Fibroblast of mammary gland (primary cell): ENCODE measurements around the gene TUT4.
A peak's percentile ranks its signal among the peaks of the same experiment; 100 is the strongest.

Experiments used
- DNase-seq: peaks from one replicate; pipeline ENCODE4 v3.0.0-alpha.2; 2010; ENCODE audit warnings: low read depth
- H3K4me3 ChIP-seq: 2 replicates; pipeline ENCODE4 v1.5.1; 2011; ENCODE audit warnings: low read depth, mild to moderate bottlenecking, low read length, moderate library complexity; ENCODE audit not compliant: control insufficient read depth
- CTCF ChIP-seq: conservative IDR thresholded peaks from 2 replicates; pipeline ENCODE4 v1.5.1; 2011; ENCODE audit warnings: low read depth, low read length, inconsistent platforms; ENCODE audit not compliant: control insufficient read depth, insufficient read depth

The TUT4 gene

GRCh38 chr1:52556641-52557360 lies 3.9 kb upstream of the TUT4 start:
- DNase-seq: no peak
- no peak overlapping the region for H3K4me3 ChIP-seq
- TF ChIP-seq CTCF: no peak

- no peak for DNase-seq
- no peak overlapping the region for H3K4me3 ChIP-seq
These were observed 1.9 kb upstream of the TUT4 start for GRCh38 chr1:52554756-52555155.

DNA sequence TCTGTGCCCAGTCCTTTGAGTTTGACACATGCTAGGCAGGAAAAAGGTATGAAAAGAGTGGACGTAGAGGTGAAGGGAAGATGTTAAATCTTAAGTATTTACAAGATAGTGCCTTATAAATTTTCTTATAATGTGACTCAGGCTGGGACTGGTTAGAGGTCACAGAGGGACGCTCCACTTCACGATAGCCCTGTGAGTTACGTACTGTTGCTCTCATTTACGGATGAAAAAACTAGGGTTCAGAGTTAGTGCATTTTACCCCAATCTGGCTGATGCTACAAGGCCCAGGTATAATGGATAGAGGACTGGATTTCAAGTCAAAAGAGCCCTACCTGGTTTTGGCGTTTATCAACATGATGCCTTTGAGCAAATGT lies 1.4 kb upstream of the TUT4 start:
- no peak for TF ChIP-seq CTCF
- H3K4me3 ChIP-seq: peak overlapping the region; percentile 85
- DNase-seq: no peak

More at GRCh38 chr1:52554756-52555155, 1.9 kb upstream of the TUT4 start:
- no peak for TF ChIP-seq CTCF

GRCh38 chr1:52553362-52554266 lies 722 bp upstream of the TUT4 start:
- peak; percentile 80 for DNase-seq
- peak overlapping the region; percentile 85 for H3K4me3 ChIP-seq
- TF ChIP-seq CTCF: no peak

- peak overlapping the region; percentile 85 for H3K4me3 ChIP-seq
These were observed 722 bp downstream of the TUT4 start for GRCh38 chr1:52552236-52552504.

More at GRCh38 chr1:52552236-52552504, 722 bp downstream of the TUT4 start:
- no peak for TF ChIP-seq CTCF
- DNase-seq: peak; percentile 73
